ENCODE data around the gene ANGPTL2.

The ANGPTL2 gene

DNA sequence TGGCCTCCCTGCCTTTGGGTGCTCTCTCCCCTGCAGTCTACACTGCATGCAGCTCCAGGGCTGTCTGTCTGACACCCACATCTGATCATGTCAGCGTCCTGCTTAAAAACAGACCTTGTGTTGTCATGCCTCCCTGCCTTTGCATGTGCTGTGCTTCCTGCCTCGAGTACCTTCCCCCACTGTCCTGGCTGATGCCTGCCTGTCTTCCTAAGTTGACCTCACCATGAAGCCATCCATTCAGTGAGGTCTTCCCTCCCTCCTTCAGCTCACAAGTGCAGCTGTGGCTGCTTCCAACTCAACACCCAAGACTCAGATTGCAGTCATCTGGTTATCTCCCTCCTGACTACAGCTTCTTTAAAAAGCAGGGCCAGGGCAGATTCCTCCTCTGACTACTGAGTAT is 5.5 kb downstream of the ANGPTL2 start:
- DNase-seq (ENCODE audit: low spot score): no peak

GRCh38 chr9:127116088-127116726 is 6.2 kb downstream of the ANGPTL2 start:
- DNase-seq (ENCODE audit: low spot score): no peak

- DNase-seq (ENCODE audit: low spot score): no peak
Measured at GRCh38 chr9:127114606-127115005, 7.8 kb downstream of the ANGPTL2 start.

DNA sequence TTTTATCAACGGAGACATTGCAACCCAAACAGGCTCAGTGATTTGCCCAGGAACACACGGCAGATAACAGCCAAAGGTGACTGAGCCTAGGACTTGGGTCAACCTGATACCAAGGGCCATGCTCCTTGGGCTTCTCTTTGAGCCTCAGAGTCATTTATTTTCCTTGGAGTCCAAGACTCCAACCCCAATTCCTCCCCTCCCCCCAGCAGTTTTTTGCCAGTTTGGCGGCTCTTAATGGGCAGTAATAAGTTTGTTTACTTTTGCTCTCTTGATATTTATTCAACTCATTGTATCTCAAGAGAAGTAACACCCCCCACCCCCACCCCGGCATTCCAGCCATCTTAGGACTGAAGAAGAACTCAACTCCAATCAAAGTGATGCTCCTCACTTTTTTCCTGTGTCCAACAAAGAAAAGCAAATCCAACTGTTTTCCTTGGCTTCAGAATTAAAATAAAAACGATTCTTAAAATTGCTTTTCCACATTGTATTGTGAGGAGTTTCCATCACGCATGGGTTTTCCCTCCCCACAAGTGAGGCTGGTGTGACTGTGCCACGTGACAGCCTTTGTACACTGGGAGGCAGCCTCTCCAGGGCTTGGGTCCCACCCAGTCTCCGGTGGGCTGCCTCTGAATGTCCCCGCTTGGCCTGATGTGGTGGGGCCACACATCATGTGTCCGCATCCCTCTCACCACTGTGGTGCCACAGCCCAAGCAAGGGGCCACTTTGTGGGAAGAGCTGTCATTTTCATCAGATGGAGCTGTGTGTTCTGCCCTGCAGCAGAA is 9.1 kb downstream of the ANGPTL2 start:
- no peak for DNase-seq (ENCODE audit: low spot score)

GRCh38 chr9:127112735-127113161 is 9.7 kb downstream of the ANGPTL2 start:
- DNase-seq (ENCODE audit: low spot score): no peak

GRCh38 chr9:127112056-127112455 is 10.4 kb downstream of the ANGPTL2 start:
- DNase-seq (ENCODE audit: low spot score): no peak

DNA sequence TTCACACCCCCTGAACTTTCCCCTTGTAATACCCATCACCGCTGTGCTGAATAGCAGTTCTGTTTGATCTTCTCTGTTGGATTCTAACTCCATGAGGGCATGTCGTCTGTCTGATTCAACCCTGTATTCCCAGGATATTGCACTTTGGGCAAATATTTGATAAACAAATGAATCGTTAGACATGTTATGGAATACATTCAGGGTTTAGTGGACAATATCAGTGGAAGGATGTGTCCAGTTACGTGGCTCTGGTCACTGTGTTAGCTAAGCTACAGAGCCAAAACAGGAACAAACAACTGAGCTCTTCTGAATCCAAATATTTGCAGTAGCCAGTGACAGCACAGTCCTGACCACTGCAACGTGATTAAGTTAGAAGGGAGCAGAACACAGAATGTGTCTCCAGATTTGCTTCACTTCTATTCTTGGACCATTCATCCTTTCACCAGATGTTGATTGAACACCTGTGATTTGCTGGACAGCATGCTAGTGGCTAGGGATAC is 13.2 kb downstream of the ANGPTL2 start:
- no peak for DNase-seq (ENCODE audit: low spot score)

DNA sequence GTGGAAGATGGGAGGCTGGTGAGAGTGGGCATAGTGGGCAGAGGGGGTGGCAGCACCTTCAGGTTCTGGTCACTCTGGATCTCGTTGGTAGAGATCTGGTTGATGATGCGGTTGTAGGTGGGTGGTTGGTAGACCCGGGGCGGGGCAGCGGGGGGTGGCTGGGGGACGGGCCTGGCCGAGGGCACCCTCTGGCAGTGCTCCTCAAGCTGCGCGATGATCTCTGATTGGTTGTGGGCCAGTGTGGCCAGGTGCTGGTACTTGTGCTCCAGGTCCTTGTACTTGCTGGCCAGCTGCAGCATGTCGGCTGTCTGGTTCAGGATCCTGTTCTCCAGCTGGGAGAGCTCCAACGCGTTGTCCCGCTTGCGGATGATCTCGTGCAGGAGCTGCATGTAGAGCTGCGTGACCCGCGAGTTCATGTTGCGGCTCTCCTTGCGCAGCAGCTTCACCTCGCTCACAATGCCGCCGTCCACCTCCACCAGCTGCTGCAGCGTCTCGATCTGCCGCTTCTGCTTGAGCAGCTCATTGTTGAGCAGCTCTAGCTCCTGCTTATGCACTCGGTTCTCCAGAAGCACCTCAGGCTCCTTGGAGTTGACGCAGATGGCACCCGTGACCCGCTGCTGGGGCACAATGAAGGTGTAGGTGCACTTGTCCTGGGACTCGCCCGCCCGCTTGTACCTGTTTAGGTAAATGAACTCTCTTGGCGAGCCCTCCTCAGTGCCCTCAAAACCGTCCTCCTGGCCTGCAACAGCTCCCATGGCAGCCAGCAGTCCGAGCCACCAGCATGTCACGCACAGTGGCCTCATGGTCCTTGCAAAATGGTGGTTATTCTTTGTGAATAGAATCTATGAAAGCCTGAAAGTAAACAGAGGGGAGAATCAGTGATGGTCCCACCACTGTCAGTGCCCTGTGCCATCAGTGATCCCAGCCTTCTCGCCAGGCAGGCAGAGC is 14.2 kb downstream of the ANGPTL2 start:
- DNase-seq (ENCODE audit: low spot score): no peak

DNA sequence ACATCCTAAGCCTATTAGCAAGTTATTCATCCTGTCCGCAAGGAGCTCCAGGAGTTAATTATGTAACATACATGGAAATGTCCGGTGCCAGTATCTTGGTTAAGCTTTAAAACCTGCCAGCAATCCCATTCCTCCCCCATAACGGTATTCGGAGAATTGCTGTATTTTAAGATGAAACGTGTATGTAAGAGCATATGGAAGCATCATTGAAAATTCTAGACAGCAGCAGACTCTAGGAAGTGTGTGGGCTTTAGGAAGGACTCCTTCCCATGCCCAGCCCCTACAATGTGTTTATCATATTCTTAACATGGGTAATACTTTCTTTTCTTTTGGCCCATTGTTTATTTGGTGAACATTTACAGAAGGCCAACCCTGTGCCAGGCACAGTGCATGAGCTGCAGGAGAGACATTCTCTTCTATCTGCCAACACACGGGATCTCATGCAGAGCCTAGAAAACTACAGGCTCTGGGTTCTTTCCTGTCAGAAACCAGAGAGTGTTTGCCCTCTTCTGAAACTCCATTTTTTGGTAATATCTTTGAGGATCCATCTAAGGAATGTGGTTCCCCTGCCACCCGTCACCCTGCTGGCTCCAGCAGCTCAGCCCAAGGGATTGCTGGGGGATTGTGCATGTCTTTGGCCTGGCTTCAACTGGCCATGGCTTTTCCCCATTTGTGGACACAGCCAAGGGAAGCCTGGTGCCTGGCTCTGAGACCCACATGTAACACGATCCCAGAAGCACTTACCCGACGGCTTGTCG is 15.1 kb downstream of the ANGPTL2 start:
- DNase-seq (ENCODE audit: low spot score): no peak

DNA sequence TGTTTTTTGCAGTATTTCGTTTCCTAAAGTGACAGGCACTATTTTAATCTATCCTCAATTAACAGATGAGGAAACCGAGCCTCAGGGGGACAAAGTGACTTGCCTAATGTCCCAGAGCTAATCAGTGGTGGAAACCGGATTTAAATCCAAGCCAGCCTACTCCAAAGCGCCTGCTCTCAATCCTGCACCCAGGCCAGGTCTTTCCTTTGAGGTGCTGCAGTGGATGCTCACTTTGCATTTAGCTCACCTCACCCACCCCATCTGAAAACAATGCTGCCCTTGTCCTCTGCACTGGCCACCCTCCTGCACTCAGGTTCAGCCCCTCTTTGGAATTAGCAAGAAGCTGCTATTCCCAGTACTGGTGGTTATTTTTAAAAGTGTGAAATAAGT is 16.0 kb downstream of the ANGPTL2 start:
- DNase-seq (ENCODE audit: low spot score): no peak

- DNase-seq (ENCODE audit: low spot score): no peak
Measured at GRCh38 chr9:127105805-127106465, 16.5 kb downstream of the ANGPTL2 start.

DNA sequence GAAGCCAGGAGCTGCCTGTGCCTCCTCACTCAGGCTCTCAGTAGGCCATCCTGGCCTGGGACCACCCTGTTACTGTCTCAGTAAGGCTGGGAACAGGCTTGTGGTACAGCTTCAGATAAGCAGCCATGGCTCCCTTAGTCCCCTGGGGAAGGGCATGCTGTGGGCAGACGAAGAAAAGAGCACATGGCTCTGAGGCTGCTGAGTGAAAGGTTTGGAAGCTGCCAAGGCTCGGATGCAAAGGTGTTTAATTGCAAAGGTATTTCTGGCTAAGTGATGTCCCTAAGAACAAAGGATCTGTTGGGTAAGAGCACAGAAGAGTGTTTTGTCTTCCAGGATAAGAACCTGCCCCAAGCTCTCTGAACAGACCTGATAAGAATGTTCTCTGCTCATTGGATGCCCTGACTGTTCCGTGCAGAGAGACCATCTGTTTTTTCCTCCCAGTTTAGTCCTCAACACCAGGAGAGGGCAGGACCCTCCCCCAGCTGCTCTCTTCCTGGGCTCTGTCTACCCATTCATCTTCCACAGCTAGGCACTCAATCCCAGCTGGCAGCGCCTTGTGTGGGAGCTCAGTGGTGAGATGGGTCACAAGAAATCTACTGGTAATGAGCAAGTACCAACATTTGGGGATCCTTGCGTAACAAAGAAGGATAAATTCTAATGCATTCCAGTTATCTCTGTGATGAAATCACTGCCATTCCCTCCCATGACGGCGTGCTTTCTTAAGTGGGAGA is 17.7 kb downstream of the ANGPTL2 start:
- DNase-seq (ENCODE audit: low spot score): no peak

DNA sequence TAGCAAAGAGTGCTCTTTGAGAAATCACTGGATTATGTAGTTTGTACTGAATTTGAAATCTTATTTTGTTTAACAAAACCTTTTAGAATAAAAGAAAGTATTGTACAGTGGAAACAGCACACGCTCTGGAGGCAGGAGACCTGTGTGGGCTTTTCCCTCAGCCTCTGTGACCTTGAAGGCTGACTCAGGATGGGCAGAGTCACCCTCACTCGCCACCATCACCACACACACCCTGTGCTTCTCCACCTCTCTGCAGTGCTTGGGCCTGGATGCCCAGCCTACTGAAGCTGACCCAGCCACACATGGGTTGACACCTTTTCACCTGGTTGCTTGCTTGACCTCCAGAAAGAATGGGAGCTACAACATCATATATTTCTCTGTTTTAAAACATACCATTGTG is 19.6 kb downstream of the ANGPTL2 start:
- DNase-seq (ENCODE audit: low spot score): no peak

GRCh38 chr9:127102176-127102575 is 20.3 kb downstream of the ANGPTL2 start:
- no peak for DNase-seq (ENCODE audit: low spot score)

- DNase-seq (ENCODE audit: low spot score): no peak
Measured at GRCh38 chr9:127099664-127100063, 22.8 kb downstream of the ANGPTL2 start.

- no peak for DNase-seq (ENCODE audit: low spot score)
Measured at GRCh38 chr9:127098916-127099553, 23.4 kb downstream of the ANGPTL2 start.

DNA sequence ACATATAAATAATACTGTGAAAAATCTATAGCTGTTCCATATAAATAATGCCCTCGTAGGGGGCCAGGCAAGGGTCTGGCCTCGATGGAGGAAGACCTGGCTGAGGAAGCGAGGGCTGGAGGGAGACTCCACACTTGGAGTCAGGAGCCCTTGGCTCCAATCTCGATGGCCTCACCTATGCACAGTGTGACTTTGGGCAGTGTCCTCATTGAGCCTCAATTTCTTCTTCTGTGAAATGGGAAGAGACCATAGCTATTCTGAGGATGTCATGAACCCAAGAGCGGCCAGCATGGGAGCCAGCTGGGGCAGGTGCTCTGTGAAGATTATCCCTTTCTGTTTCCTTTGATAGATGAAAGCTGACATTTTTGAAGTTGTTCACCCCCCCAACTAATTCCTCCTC is 24.8 kb downstream of the ANGPTL2 start:
- DNase-seq (ENCODE audit: low spot score): no peak

GRCh38 chr9:127096208-127096607 is 26.2 kb downstream of the ANGPTL2 start:
- no peak for DNase-seq (ENCODE audit: low spot score)

DNA sequence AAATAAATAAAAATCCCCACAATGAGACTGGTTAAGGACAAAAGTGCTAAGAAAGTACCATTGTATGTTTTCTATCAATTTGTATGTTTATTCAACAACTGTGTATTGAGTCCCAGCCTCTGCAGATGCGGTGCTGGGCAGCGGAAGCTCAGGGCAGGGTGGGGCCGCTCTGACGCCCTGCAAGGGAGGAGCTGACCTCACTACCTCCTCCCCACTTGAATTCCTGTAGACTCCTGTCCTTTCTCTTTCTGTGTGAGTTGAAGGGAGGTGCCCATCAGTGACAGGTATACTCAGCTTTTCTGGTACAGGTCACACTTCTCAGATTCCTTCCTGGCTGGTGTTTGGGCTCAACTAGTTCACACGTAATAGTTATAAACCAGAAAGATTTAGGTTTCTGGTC is 27.0 kb downstream of the ANGPTL2 start:
- DNase-seq (ENCODE audit: low spot score): no peak

Measured in COLO829 (cell line).